ENCODE data around the gene UVRAG. TPM values are rescaled to one million over a fixed set of nuclear protein-coding genes. Genes with fewer than 3 reads are reported as not detected.
"Not testable (repeated sequence)": the region's sequence is repeated elsewhere in the genome, so short reads cannot be mapped to it uniquely, and the experiment has no call there.

UVRAG gene
- total RNA-seq, 1 donor from 2014 or later, result 18.6 TPM

- Mint-ChIP-seq H3K4me1 (ENCODE audit: low read depth) (no peaks in the 10 kb centered on the region), H3K9me3 (no peaks in the 10 kb centered on the region), H3K27me3 (ENCODE audit: insufficient read depth) (no peaks in the 10 kb centered on the region), H3K36me3 (ENCODE audit: low read depth) (no peaks in the 10 kb centered on the region), H3K27ac (no peak overlapping the region), H3K4me3 (no peak overlapping the region)
- intact Hi-C loops (cut with micrococcal nuclease), result no loop called here
- no peak for DNase-seq (ENCODE audit: low spot score)
These were observed 140.4 kb downstream of the UVRAG start for GRCh38 chr11:75955443-75955842.

GRCh38 chr11:75959540-75959939, 144.5 kb downstream of the UVRAG start:
- no peak for DNase-seq (ENCODE audit: low spot score)
- no peak overlapping the region for H3K4me3 Mint-ChIP-seq

GRCh38 chr11:75964071-75964470, 149.1 kb downstream of the UVRAG start:
- peaks cover 16% of the 10 kb centered on the region for H3K4me1 Mint-ChIP-seq (ENCODE audit: low read depth)
- intact Hi-C loops (cut with micrococcal nuclease), result no loop called here
- no peak for DNase-seq (ENCODE audit: low spot score)
- no peak overlapping the region for H3K27ac Mint-ChIP-seq
- H3K4me3 Mint-ChIP-seq, result no peak overlapping the region
- no peaks in the 10 kb centered on the region for H3K9me3 Mint-ChIP-seq
- H3K36me3 Mint-ChIP-seq (ENCODE audit: low read depth), result peaks cover 1% of the 10 kb centered on the region
- no peaks in the 10 kb centered on the region for H3K27me3 Mint-ChIP-seq (ENCODE audit: insufficient read depth)

More at GRCh38 chr11:75959540-75959939, 144.5 kb downstream of the UVRAG start:
- intact Hi-C loops (cut with micrococcal nuclease), result no loop called here
- Mint-ChIP-seq H3K27ac (no peak overlapping the region), H3K27me3 (ENCODE audit: insufficient read depth) (no peaks in the 10 kb centered on the region), H3K9me3 (no peaks in the 10 kb centered on the region), H3K36me3 (ENCODE audit: low read depth) (no peaks in the 10 kb centered on the region), H3K4me1 (ENCODE audit: low read depth) (no peaks in the 10 kb centered on the region)

- Mint-ChIP-seq H3K36me3 (ENCODE audit: low read depth) (peaks cover 1% of the 10 kb centered on the region), H3K9me3 (no peaks in the 10 kb centered on the region), H3K27ac (no peak overlapping the region), H3K27me3 (ENCODE audit: insufficient read depth) (no peaks in the 10 kb centered on the region), H3K4me3 (no peak overlapping the region), H3K4me1 (ENCODE audit: low read depth) (peaks cover 18% of the 10 kb centered on the region)
- intact Hi-C loops (cut with micrococcal nuclease), result no loop called here
- no peak for DNase-seq (ENCODE audit: low spot score)
These were observed 151.7 kb downstream of the UVRAG start for GRCh38 chr11:75966537-75967287.

GRCh38 chr11:75968021-75968625, 153.1 kb downstream of the UVRAG start:
- peaks cover 4% of the 10 kb centered on the region for H3K36me3 Mint-ChIP-seq (ENCODE audit: low read depth)
- no peaks in the 10 kb centered on the region for H3K27me3 Mint-ChIP-seq (ENCODE audit: insufficient read depth)
- no peak for DNase-seq (ENCODE audit: low spot score)
- no peak overlapping the region for H3K4me3 Mint-ChIP-seq
- H3K4me1 Mint-ChIP-seq (ENCODE audit: low read depth), result peaks cover 18% of the 10 kb centered on the region
- H3K27ac Mint-ChIP-seq, result no peak overlapping the region
- peaks cover 12% of the 10 kb centered on the region for H3K9me3 Mint-ChIP-seq
- intact Hi-C loops (cut with micrococcal nuclease), result no loop called here

GRCh38 chr11:75969626-75970308, 154.8 kb downstream of the UVRAG start:
- Mint-ChIP-seq H3K4me3 (no peak overlapping the region), H3K9me3 (peaks cover 17% of the 10 kb centered on the region), H3K27me3 (ENCODE audit: insufficient read depth) (no peaks in the 10 kb centered on the region), H3K36me3 (ENCODE audit: low read depth) (peaks cover 10% of the 10 kb centered on the region), H3K27ac (no peak overlapping the region), H3K4me1 (ENCODE audit: low read depth) (peaks cover 18% of the 10 kb centered on the region)
- no peak for DNase-seq (ENCODE audit: low spot score)
- intact Hi-C loops (cut with micrococcal nuclease), result no loop called here

- DNase-seq (ENCODE audit: low spot score); H3K4me1 Mint-ChIP-seq (ENCODE audit: low read depth); H3K4me3 Mint-ChIP-seq; H3K27ac Mint-ChIP-seq; H3K36me3 Mint-ChIP-seq (ENCODE audit: low read depth); intact Hi-C loops (cut with micrococcal nuclease); H3K27me3 Mint-ChIP-seq (ENCODE audit: insufficient read depth): not testable (repeated sequence)
- peaks cover 17% of the 10 kb centered on the region for H3K9me3 Mint-ChIP-seq
These were observed 158.7 kb downstream of the UVRAG start for GRCh38 chr11:75973710-75974109.

GRCh38 chr11:75979075-75979474, 164.1 kb downstream of the UVRAG start:
- DNase-seq (ENCODE audit: low spot score); H3K27me3 Mint-ChIP-seq (ENCODE audit: insufficient read depth); H3K27ac Mint-ChIP-seq; H3K4me1 Mint-ChIP-seq (ENCODE audit: low read depth); H3K4me3 Mint-ChIP-seq; H3K36me3 Mint-ChIP-seq (ENCODE audit: low read depth); intact Hi-C loops (cut with micrococcal nuclease); H3K9me3 Mint-ChIP-seq: not testable (repeated sequence)

- H3K4me3 Mint-ChIP-seq; H3K36me3 Mint-ChIP-seq (ENCODE audit: low read depth); H3K27ac Mint-ChIP-seq; H3K4me1 Mint-ChIP-seq (ENCODE audit: low read depth); DNase-seq (ENCODE audit: low spot score); H3K9me3 Mint-ChIP-seq; intact Hi-C loops (cut with micrococcal nuclease); H3K27me3 Mint-ChIP-seq (ENCODE audit: insufficient read depth): not testable (repeated sequence)
These were observed 164.5 kb downstream of the UVRAG start for GRCh38 chr11:75979479-75980027.

GRCh38 chr11:75980031-75980430, 165.0 kb downstream of the UVRAG start:
- intact Hi-C loops (cut with micrococcal nuclease), result no loop called here
- H3K27me3 Mint-ChIP-seq (ENCODE audit: insufficient read depth), result no peaks in the 10 kb centered on the region
- peaks cover 7% of the 10 kb centered on the region for H3K4me1 Mint-ChIP-seq (ENCODE audit: low read depth)
- H3K36me3 Mint-ChIP-seq (ENCODE audit: low read depth), result peaks cover 5% of the 10 kb centered on the region
- no peaks in the 10 kb centered on the region for H3K9me3 Mint-ChIP-seq
- H3K4me3 Mint-ChIP-seq, result no peak overlapping the region
- no peak overlapping the region for H3K27ac Mint-ChIP-seq
- DNase-seq (ENCODE audit: low spot score), result no peak

- no peak for DNase-seq (ENCODE audit: low spot score)
- H3K27ac Mint-ChIP-seq, result no peak overlapping the region
- no peak overlapping the region for H3K4me3 Mint-ChIP-seq
These were observed 166.5 kb downstream of the UVRAG start for GRCh38 chr11:75981546-75981945.

GRCh38 chr11:75982309-75982708, 167.3 kb downstream of the UVRAG start:
- Mint-ChIP-seq H3K4me1 (ENCODE audit: low read depth) (peaks cover 7% of the 10 kb centered on the region), H3K27me3 (ENCODE audit: insufficient read depth) (no peaks in the 10 kb centered on the region), H3K9me3 (no peaks in the 10 kb centered on the region), H3K27ac (no peak overlapping the region), H3K4me3 (no peak overlapping the region), H3K36me3 (ENCODE audit: low read depth) (peaks cover 5% of the 10 kb centered on the region)
- DNase-seq (ENCODE audit: low spot score), result no peak
- intact Hi-C loops (cut with micrococcal nuclease), result no loop called here

More at GRCh38 chr11:75981546-75981945, 166.5 kb downstream of the UVRAG start:
- Mint-ChIP-seq H3K4me1 (ENCODE audit: low read depth) (peaks cover 7% of the 10 kb centered on the region), H3K27me3 (ENCODE audit: insufficient read depth) (no peaks in the 10 kb centered on the region), H3K36me3 (ENCODE audit: low read depth) (peaks cover 5% of the 10 kb centered on the region), H3K9me3 (no peaks in the 10 kb centered on the region)
- intact Hi-C loops (cut with micrococcal nuclease), result no loop called here

- no peak overlapping the region for H3K27ac Mint-ChIP-seq
- no peak overlapping the region for H3K4me3 Mint-ChIP-seq
- no peaks in the 10 kb centered on the region for H3K9me3 Mint-ChIP-seq
- no peak for DNase-seq (ENCODE audit: low spot score)
- no peaks in the 10 kb centered on the region for H3K27me3 Mint-ChIP-seq (ENCODE audit: insufficient read depth)
- peaks cover 8% of the 10 kb centered on the region for H3K36me3 Mint-ChIP-seq (ENCODE audit: low read depth)
- peaks cover 14% of the 10 kb centered on the region for H3K4me1 Mint-ChIP-seq (ENCODE audit: low read depth)
- intact Hi-C loops (cut with micrococcal nuclease), result no loop called here
These were observed 172.0 kb downstream of the UVRAG start for GRCh38 chr11:75986966-75987365.
